GM18505 (cell line): ENCODE data around the gene RALGAPB.
"Not testable (repeated sequence)": the region's sequence is repeated elsewhere in the genome, so short reads cannot be mapped to it uniquely, and the experiment has no call there.

Experiments used
- ATAC-seq: cut with Tn5 transposase; IDR thresholded peaks from one replicate; pipeline ENCODE4 v1.9.1; 2021; ENCODE audit not compliant: unreplicated experiment
- POLR2A ChIP-seq: IDR thresholded peaks from 4 replicates; pipeline ENCODE4 v1.6.1; 2011; ENCODE audit warnings: borderline replicate concordance; ENCODE audit not compliant: insufficient read depth, insufficient read length; ENCODE audit errors: extremely low read depth

RALGAPB gene

GRCh38 chr20:38452880-38453624 is 19.6 kb upstream of the RALGAPB start:
- no peak for ATAC-seq
- no peak for TF ChIP-seq POLR2A

DNA sequence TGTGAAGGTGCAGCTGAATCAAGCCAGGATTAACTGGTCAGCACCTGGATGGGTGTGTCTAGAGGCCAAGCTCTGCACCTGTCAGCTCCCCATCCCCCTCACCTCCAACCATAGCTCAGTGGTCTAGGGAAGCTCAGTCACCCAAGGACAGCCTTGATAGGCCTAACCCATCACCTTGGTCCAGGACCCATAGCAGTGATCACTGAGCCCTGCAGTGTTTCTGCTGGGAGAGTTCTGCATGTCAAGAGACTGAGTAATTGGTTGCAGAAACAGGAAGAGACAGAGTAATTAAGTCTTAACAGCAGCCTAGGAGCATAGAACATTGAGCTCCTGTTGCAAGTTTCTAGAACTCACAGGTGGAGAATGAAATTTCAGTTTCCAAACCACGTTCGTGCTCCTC is 18.7 kb upstream of the RALGAPB start:
- ATAC-seq = peak; percentile 82
- TF ChIP-seq POLR2A = no peak

- no peak for ATAC-seq
- no peak for TF ChIP-seq POLR2A
Measured at GRCh38 chr20:38454556-38455473, 17.8 kb upstream of the RALGAPB start.

DNA sequence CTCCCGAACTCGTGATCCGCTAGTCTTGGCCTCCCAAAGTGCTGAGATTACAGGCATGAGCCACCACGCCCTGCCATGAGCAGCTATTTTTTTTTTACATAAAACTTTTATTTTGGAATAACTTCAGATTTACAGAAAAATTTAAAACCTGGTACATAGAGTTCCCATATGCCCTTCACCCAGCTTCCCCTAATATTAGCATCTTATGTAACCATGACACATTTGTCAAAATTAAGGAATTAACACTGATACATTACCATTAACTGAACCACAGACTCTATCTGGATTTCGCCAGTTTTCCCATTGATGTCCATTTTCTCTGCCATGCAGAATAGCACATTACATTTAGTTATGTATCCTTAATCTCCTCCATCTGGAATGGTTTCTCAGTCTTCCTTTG is 14.3 kb upstream of the RALGAPB start:
- no peak for ATAC-seq
- TF ChIP-seq POLR2A = no peak

DNA sequence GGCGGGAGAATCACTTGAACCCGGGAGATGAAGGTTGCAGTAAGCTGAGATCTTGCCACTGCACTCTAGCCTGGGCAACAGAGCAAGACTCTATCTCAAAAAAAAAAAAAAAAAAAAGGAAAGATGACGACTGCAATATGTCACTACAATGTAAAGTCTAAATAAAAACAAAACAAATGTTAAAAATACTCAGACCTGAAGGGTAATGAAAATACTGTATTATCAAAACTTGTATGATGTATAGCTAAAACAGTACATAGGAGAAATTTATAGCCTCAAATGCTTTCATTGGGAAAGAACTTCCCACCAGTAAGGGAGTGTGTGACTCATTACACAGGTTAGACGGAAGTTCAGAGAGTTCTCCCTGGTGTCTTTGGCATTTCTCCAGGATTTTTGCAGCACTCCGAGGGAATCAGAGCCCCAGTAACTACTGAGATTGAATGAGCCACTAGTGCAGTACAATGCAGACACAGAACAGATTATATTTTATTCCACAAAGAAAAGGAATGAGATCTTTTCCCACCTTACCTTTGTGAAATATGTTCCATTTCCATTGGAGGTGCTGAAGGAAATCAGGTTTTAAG is 12.5 kb upstream of the RALGAPB start:
- no peak for TF ChIP-seq POLR2A
- no peak for ATAC-seq

GRCh38 chr20:38460631-38461030 is 12.0 kb upstream of the RALGAPB start:
- ATAC-seq = not testable (repeated sequence)

DNA sequence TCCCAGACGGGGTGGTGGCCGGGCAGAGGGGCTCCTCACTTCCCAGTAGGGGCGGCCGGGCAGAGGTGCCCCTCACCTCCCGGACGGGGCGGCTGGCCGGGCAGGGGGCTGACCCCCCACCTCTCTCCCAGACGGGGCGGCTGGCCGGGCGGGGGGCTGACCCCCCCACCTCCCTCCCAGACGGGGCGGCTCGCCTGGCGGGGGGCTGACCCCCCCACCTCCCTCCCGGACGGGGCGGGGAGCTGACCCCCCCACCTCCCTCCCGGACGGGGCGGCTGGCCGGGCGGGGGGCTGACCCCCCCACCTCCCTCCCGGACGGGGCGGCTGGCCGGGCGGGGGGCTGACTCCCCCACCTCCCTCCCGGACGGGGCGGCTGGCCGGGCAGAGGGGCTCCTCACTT is 11.5 kb upstream of the RALGAPB start:
- ATAC-seq = not testable (repeated sequence)

- ATAC-seq = not testable (repeated sequence)
Measured at GRCh38 chr20:38461569-38461968, 11.1 kb upstream of the RALGAPB start.

DNA sequence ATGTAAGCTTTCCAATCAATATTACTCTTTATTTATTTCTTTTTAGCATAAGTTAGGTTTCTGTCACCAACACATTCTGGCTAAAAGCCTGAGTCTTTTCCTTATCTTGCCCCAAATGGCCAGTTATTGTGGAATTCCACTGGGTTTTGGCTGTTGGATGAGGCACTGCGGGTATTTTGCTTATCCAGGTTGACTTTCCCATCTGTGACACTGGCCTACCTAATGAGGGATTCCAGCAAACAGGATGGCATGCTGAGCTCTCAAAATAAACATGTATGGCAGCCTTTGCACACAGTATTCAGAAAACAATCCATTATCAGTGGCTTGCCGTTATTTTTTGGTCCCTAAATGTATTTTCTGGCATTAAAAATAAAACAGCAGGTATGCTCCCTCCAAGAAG is 6.5 kb upstream of the RALGAPB start:
- TF ChIP-seq POLR2A = no peak
- no peak for ATAC-seq

GRCh38 chr20:38466983-38467382 is 5.7 kb upstream of the RALGAPB start:
- TF ChIP-seq POLR2A = no peak
- no peak for ATAC-seq

DNA sequence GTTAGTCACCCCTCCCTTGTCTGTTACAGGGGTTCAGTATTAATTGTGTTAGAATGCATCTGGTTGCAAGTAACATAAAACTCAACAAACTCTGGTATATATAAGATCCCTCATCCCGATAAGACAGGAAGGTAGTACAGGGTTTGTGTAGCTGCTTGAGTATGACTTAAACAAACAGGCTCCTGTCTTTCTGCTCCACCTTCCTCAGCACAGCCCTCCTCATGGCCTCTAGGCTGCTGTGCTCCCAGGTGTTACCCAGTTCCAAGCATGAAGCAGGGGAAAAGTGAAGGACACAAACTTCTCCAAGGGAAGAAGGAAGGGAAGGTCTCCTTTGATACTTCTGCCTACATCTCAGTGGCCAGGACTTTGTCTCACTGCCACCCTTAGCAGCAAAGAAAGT is 1.4 kb upstream of the RALGAPB start:
- TF ChIP-seq POLR2A = no peak
- ATAC-seq = no peak

DNA sequence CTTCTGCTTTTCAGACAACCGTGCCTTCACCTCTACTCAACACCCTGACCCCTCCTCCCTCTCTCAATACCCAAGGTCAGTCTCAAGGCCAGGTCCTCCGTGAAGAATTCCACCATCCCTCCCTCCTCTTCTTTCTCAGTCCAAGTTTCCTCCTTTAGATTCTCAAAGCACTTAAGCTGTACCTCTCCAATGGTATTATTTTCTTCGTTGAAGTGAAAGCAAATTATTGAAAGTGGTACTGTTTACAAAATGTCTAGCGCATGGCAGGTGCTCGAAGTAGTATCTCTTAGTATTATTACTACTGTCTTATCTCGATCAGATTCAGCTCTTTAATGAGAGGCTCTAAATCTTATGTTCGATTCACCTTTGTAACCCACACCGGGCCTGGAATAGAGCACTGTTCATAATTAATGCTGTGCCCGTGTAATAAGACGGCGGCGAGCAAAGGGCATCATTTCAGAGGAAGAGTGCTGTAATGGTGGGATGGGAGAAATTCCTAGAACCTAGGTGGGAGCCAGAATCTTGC is 593 bp upstream of the RALGAPB start:
- peak; percentile 0 for ATAC-seq
- no peak for TF ChIP-seq POLR2A

DNA sequence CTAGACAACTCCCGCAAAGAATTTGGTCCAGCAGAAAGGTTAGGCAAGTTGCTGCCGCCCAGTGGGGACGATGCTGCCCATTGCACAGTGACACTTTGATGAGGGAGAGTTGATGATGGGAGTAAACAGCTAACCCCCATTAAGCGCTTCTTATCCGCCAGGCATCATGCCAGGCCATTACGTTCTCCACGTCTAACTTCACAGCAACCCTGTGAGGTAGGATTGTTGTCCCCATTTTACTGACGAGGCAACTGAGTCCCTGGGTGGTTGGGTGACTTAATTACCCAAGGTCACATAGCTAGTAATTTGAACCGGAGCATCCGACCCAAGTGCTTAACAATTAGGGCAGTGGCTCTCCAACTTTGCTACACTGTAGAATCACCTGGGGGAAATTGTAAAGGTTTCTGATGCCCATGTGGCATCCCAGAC is 738 bp downstream of the RALGAPB start:
- no peak for TF ChIP-seq POLR2A
- ATAC-seq = no peak

GRCh38 chr20:38477747-38478146 is 5.1 kb downstream of the RALGAPB start:
- TF ChIP-seq POLR2A = no peak

GRCh38 chr20:38479596-38479995 is 7.0 kb downstream of the RALGAPB start:
- no peak for ATAC-seq

More at GRCh38 chr20:38477747-38478146, 5.1 kb downstream of the RALGAPB start:
- ATAC-seq = no peak

More at GRCh38 chr20:38479596-38479995, 7.0 kb downstream of the RALGAPB start:
- no peak for TF ChIP-seq POLR2A
